HG03196 (cell line): ENCODE results near the gene CASQ1.

Experiments
- ATAC-seq: cut with Tn5 transposase; IDR thresholded peaks from one replicate; pipeline ENCODE4 v1.9.1; 2021; ENCODE audit not compliant: unreplicated experiment

Gene CASQ1

DNA sequence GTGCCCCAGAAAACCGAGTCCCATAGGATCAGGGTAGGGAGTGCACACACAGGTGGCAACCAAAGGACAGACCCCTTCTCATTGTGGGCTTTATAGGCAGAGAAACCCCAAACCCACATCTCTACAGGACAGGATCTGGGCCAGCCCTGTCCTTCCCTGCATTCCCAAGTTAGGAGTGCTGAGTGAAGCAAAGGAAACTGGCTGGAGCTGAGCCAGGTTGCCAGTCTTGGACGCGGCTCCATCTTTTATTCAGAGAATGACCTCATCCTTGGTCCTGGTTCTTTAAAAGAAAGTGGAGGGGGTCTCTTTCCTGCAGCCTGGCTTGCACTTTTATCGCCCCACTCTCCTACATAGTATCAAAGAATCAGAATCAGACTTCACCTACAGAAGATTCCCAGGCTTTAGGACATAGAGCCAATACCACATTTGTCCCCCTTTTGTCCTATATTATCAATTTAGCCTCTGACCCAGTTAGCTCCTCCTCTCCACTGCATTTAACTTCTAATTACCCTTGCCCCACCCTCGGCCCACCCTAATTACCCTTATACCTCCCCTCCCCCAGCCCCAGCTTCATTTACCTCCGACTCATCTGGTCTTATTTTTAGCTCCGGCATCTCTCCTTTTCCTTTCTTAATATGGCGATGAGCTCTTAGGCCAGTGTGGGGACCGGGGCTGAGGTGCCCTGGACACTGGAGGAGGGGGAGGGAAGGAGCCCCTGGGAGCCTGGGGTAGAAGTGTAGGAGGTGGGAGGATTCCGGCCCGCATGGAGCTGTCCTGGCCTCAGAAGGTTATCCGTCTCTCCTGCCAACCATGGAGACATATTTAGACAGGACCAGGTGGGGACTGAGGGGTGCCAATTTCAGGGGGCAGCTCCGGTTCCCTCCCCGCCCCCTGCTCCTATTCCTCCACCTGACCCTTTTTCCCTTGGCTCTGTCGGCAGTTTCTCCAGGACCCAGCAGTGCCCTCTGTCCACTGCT lies at the start of gene CASQ1:
Gene CASQ1 (plus strand): TSS at position 927 of the 977 bp plus-strand sequence. CDS start 177 bp downstream, outside the sequence.
- no peak for ATAC-seq

GRCh38 chr1:160143695-160144094 lies 46.7 kb upstream of the CASQ1 start:
- ATAC-seq: no peak

DNA sequence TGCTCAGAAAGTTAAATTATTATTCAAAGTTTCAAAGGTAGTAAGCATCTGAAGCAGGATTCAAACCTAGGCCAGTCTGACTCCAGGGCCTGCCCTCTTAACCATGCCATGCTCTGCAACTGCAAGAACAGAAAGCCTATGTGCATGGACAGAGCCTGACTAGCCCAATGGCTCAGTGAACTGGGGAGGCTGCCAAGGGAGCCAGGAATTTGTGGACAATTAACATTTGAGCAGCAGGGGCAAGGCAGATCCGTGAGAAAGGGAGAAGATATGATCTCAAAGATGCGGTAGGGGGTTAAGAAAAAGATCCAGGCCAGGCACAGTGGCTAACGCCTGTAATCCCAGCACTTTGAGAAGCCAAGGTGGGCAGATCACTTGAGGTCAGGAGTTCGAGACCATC lies 45.5 kb upstream of the CASQ1 start:
- ATAC-seq: no peak

DNA sequence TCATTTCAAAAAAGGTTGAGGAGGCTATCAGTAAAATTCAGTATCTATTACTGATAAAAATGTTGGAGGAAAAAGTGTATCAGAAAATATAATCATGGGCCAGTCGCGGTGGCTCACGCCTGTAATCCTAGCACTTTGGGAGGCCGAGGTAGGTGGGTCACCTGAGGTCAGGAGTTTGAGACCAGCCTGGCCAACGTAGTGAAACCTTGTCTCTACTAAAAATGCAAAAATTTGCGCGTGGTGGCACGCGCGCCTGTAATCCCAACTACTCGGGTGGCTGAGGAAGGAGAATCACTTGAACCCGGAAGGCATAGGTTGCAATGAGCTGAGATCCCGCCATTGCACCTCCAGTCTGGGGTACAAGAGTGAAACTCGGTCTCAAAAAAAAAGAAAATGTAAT lies 44.3 kb upstream of the CASQ1 start:
- no peak for ATAC-seq

- ATAC-seq: no peak
These were observed 42.3 kb upstream of the CASQ1 start for GRCh38 chr1:160148121-160148520.

GRCh38 chr1:160149233-160149632 lies 41.1 kb upstream of the CASQ1 start:
- ATAC-seq: no peak

GRCh38 chr1:160149716-160150115 lies 40.7 kb upstream of the CASQ1 start:
- ATAC-seq: no peak

- ATAC-seq: no peak
These were observed 39.1 kb upstream of the CASQ1 start, which contains the start of gene ATP1A4 for GRCh38 chr1:160151303-160151702. Gene ATP1A4 (plus strand): TSS chr1:160151603. CDS start chr1:160152041, 438 bp downstream.

DNA sequence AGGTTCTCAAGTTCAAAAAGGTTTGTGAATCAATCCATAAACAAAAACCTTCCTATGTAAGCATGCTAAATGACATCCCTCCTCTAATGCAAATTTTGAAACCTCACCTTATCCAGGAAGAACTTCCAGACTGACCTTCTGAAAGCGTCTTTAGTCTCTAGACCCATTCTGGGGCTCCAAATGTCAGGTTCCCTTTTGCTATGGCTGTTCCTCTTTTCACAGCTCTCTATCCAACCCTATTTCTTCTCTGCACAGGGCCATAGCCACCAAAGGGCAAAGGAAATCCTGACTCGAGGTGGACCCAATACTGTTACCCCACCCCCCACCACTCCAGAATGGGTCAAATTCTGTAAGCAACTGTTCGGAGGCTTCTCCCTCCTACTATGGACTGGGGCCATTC lies 35.6 kb upstream of the CASQ1 start:
- no peak for ATAC-seq

GRCh38 chr1:160156361-160156760 lies 34.0 kb upstream of the CASQ1 start:
- no peak for ATAC-seq

DNA sequence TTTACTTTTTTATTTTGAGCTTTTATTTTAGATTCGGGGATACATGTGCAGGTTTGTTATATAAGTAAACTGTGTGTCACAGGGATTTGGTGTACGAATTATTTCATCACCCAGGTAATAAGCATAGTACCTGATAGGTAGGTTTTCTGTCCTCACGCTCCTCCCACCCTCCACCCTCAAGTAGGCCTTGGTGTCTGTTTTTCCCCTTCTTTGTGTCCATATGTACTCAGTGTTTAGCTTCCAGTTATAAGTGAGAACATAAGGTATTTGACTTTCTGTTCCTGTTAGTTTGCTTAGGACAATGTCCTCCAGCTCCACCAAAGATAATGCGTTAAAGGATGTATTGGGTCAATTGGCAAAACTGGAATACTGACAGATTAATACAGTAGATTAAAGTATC lies 33.2 kb upstream of the CASQ1 start:
- no peak for ATAC-seq

- no peak for ATAC-seq
These were observed 32.3 kb upstream of the CASQ1 start for GRCh38 chr1:160158031-160158430.

DNA sequence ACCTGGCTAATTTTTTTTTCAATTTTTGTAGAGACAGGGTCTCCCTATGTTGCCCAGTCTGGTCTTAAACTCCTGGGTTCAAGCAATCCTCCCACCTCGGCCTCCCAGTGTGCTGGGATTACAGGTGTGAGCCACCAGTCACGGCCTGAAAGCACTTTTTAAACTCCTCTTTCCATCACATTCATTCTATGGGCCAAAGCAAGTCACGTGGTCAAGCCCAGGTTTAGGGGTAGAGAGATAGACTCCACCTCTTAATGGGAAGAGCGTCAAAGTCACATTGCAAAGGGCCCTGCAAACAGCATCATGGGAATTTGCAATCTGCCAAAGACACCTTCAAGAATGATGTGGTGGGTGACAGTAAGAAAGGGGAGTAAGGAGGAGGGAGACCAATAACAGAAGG lies 31.8 kb upstream of the CASQ1 start:
- ATAC-seq: no peak

GRCh38 chr1:160159846-160160245 lies 30.5 kb upstream of the CASQ1 start:
- no peak for ATAC-seq

- no peak for ATAC-seq
These were observed 28.2 kb upstream of the CASQ1 start for GRCh38 chr1:160161965-160162705.

GRCh38 chr1:160162931-160163330 lies 27.4 kb upstream of the CASQ1 start:
- ATAC-seq: no peak

DNA sequence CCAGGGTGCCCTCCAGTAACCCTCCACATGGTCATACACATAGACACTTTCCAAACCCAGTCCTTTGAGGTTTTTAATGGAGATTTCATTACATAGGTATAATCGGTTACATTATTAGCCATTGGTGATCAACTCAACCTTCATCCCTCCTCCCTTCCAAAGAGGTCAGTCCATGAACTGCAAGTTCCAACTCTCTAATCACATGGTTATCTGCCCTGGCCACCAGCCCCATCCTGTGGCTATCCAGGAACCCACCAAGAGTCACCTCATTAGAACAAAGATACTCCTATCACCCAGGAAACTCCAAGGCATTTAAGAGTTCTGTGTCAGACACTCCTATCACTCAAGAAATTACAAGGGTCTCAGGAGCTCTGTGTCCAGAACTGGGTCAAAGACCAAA lies 26.8 kb upstream of the CASQ1 start:
- no peak for ATAC-seq

DNA sequence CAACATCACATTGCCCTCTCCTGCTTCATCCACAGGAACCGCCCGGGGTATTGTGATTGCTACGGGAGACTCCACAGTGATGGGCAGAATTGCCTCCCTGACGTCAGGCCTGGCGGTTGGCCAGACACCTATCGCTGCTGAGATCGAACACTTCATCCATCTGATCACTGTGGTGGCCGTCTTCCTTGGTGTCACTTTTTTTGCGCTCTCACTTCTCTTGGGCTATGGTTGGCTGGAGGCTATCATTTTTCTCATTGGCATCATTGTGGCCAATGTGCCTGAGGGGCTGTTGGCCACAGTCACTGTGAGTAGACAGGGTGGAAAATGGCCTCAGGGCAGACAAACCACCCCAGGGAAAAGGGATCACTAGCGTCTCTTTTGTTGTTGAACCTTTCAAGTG lies 26.3 kb upstream of the CASQ1 start:
- no peak for ATAC-seq

GRCh38 chr1:160166166-160166868 lies 24.1 kb upstream of the CASQ1 start:
- ATAC-seq: no peak

GRCh38 chr1:160167056-160167455 lies 23.3 kb upstream of the CASQ1 start:
- ATAC-seq: no peak

DNA sequence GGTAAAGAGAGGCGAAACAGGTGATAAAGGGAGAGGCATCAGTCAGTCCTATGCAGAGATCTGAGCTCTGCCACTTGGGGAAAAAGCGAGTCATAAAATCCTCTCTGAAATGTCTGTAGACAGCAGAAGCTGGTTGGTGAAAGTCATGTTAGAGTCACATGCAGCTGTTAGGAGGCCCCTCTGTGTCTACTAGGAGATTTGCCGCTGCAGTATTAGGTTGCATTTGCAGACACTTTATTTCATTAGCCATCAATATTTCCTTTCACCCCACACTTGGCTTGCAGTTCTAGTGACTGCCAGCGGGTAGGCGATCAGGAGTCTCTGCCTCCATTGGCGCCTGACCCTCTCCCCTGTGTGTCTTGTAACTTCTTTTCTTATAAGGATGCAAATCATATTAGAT lies 22.8 kb upstream of the CASQ1 start:
- no peak for ATAC-seq
